SK-N-SH (cell line): ENCODE measurements around the gene CIAO2B. TPM values are rescaled to one million over a fixed set of nuclear protein-coding genes. Genes with fewer than 3 reads are reported as not detected.

Experiments used
- CTCF ChIA-PET: fragments of 300-600, 350-600 bp; formaldehyde crosslinking; extraction: SDS; loops from one replicate; lab custom pipeline; 2021; lab: Yijun Ruan, JAX
- POLR2A ChIA-PET: fragments of 350-600 bp; sonication (Branson Sonifier 250); formaldehyde crosslinking; extraction: SDS; loops from one replicate; lab custom pipeline; 2020; ENCODE audit warnings: antibody characterized with exemption, inconsistent platforms; lab: Yijun Ruan, JAX
- DNase-seq: peaks from one replicate; pipeline ENCODE4 v3.0.0; 2012
- H2AFZ ChIP-seq: fragments of 200-600 bp; sonication (generic); 2 replicates; pipeline ENCODE4 v1.8.1; 2016; ENCODE audit warnings: antibody characterized with exemption, mild to moderate bottlenecking, low read depth
- H3F3A ChIP-seq: fragments of 200-600 bp; sonication (generic); replicated peaks from 2 replicates; pipeline ENCODE3; 2016; ENCODE audit warnings: antibody characterized with exemption, mild to moderate bottlenecking; ENCODE audit not compliant: insufficient read depth
- H3K27ac ChIP-seq, 2 experiments: fragments of 200-500 bp in 1 of 2; fragments of 200-600 bp in 1 of 2; sonication (Bioruptor generic) in 1 of 2; sonication (generic), shearing (Covaris generic) in 1 of 2; 2 replicates each; pipeline versions ENCODE4 v1.5.1 to v1.6.1; 2014 to 2016; ENCODE audit warnings: low read depth in 2 of 2, inconsistent platforms in 1 of 2, low read length in 1 of 2, mild to moderate bottlenecking in 1 of 2, mixed read lengths in 1 of 2
- H3K27me3 ChIP-seq: fragments of 200-600 bp; sonication (generic), shearing (Covaris generic); 2 replicates; pipeline ENCODE4 v1.6.1; 2016; ENCODE audit warnings: mixed run types; ENCODE audit not compliant: insufficient read depth
- H3K36me3 ChIP-seq, 2 experiments: fragments of 200-500 bp in 1 of 2; fragments of 200-600 bp in 1 of 2; sonication (Bioruptor generic) in 1 of 2; sonication (generic) in 1 of 2; replicated peaks in 1 of 2; 2 replicates each; pipeline versions ENCODE3 to v1.5.1; 2014 to 2016; ENCODE audit warnings: low read length in 1 of 2, mild to moderate bottlenecking in 1 of 2; ENCODE audit not compliant: insufficient read depth in 2 of 2, control insufficient read depth in 1 of 2
- H3K4me1 ChIP-seq, 2 experiments: fragments of 200-500 bp in 1 of 2; fragments of 200-600 bp in 1 of 2; sonication (Bioruptor generic) in 1 of 2; sonication (generic), shearing (Covaris generic) in 1 of 2; 2 replicates each; pipeline versions ENCODE4 v1.5.1 to v1.6.1; 2014 to 2016; ENCODE audit warnings: low read depth in 1 of 2, low read length in 1 of 2, mixed run types in 1 of 2; ENCODE audit not compliant: insufficient read depth in 2 of 2, control insufficient read depth in 1 of 2
- H3K4me2 ChIP-seq: fragments of 200-600 bp; sonication (generic), shearing (Covaris generic); 2 replicates; pipeline ENCODE4 v1.6.1; 2017; ENCODE audit warnings: mixed run types
- H3K4me3 ChIP-seq, 2 experiments: fragments of 200-500 bp in 1 of 2; fragments of 200-600 bp in 1 of 2; sonication (Bioruptor generic) in 1 of 2; sonication (generic), shearing (Covaris generic) in 1 of 2; 2 replicates each; pipeline versions ENCODE4 v1.5.1 to v1.8.1; 2014 to 2016; ENCODE audit warnings: low read depth in 2 of 2, inconsistent platforms in 1 of 2, low read length in 1 of 2, mild to moderate bottlenecking in 1 of 2, mixed read lengths in 1 of 2, moderate library complexity in 1 of 2
- H3K79me2 ChIP-seq: fragments of 200-600 bp; sonication (generic); 2 replicates; pipeline ENCODE4 v1.8.1; 2017; ENCODE audit warnings: mild to moderate bottlenecking; ENCODE audit not compliant: insufficient read depth
- H3K9ac ChIP-seq: fragments of 200-600 bp; sonication (generic); 2 replicates; pipeline ENCODE4 v1.6.1; 2017; ENCODE audit warnings: mixed run types
- H3K9me2 ChIP-seq: fragments of 200-600 bp; sonication (generic); 2 replicates; pipeline ENCODE4 v1.6.1; 2017; ENCODE audit warnings: mixed run types
- H3K9me3 ChIP-seq: fragments of 200-600 bp; sonication (generic); 2 replicates; pipeline ENCODE4 v1.6.1; 2017; ENCODE audit warnings: mixed run types, mild to moderate bottlenecking, moderate library complexity
- H4K20me1 ChIP-seq: fragments of 200-600 bp; sonication (generic); 2 replicates; pipeline ENCODE4 v1.6.1; 2017; ENCODE audit warnings: mild to moderate bottlenecking, mixed run types; ENCODE audit not compliant: insufficient read depth
- ELF1 ChIP-seq: IDR thresholded peaks from 2 replicates; pipeline ENCODE4 v1.4.0; 2012
- GABPA ChIP-seq: IDR thresholded peaks from 2 replicates; pipeline ENCODE4 v1.4.0; 2012; ENCODE audit warnings: low read depth, mild to moderate bottlenecking
- IRF3 ChIP-seq: fragments of 150-350 bp; IDR thresholded peaks from 2 replicates; pipeline ENCODE4 v1.6.1; 2016; ENCODE audit warnings: mild to moderate bottlenecking, low read depth, low read length
- NFIC ChIP-seq: IDR thresholded peaks from 2 replicates; pipeline ENCODE4 v1.4.0; 2012; ENCODE audit warnings: borderline replicate concordance
- RXRA ChIP-seq: IDR thresholded peaks from 2 replicates; pipeline ENCODE4 v1.4.0; 2012; ENCODE audit warnings: low read depth, mild to moderate bottlenecking, borderline replicate concordance
- TCF12 ChIP-seq: IDR thresholded peaks from 2 replicates; pipeline ENCODE4 v1.4.0; 2012
- TEAD4 ChIP-seq: IDR thresholded peaks from 2 replicates; pipeline ENCODE4 v1.4.0; 2012; ENCODE audit warnings: mild to moderate bottlenecking, borderline replicate concordance; ENCODE audit not compliant: insufficient read depth
- WGBS: methylation state at CpG from one replicate; pipeline ENCODE4 v1.1.6; 2017; ENCODE audit warnings: low lambda C conversion rate; 5-methylcytosine and 5-hydroxymethylcytosine counted together
- polyA plus RNA-seq, 3 experiments: library from polyadenylated mRNA; depleted of rRNA; stranded (reverse); fragments of >200 nt; gene quantifications; 2 replicates each; pipeline ENCODE4 v1.2.3, GENCODE V29; 2012
- TF ChIP-seq, protein P1 (sequence below): IDR thresholded peaks from 2 replicates; pipeline ENCODE4 v1.4.0; 2012; ENCODE audit warnings: low read depth

CIAO2B gene
- polyA plus RNA-seq, 1 of the 3 experiments (the other 2 are of a cell fraction): 665 TPM

DNA sequence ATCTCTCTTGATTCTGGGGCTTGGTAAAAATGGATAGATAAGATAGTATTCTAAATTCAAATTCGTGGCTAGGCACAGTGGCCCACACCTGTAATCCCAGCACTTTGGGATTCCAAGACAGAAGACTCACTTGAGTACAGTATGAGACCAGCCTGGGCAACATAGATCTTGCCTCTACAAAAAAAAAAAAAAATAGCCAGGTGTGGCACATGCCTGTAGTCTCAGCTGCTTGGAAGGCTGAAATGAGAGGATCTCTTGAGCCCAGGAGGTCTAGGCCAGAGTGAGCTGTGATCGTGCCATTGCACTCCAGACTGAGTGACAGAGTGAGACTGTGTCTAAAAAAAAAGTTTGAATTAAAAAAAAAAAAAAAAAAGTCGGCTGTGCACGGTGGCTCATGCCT is 44.6 kb downstream of the CIAO2B start:
- Histone ChIP-seq H3K4me3 (no peak overlapping the region), H3K9me3 (no peaks in the 10 kb centered on the region), H2AFZ (no peak overlapping the region), H3K4me1 (0 out of 4 replicates have a peak, but pooled peaks cover 0 to 7% of the 10 kb centered on the region in 2 experiments), H3K27me3 (no peaks in the 10 kb centered on the region), H3K36me3 (peaks cover 9 to 13% of the 10 kb centered on the region in 2 experiments), H3K9ac (no peak overlapping the region), H3F3A (peaks cover 3% of the 10 kb centered on the region), H3K4me2 (no peak overlapping the region), H3K9me2 (no peaks in the 10 kb centered on the region), H4K20me1 (no peaks in the 10 kb centered on the region), H3K27ac (no peak overlapping the region), H3K79me2 (no peaks in the 10 kb centered on the region)
- WGBS: 81% methylated on average over 4 of the region's 4 CpGs
- TF ChIP-seq IRF3: no peak
- TF ChIP-seq, protein P1, sequence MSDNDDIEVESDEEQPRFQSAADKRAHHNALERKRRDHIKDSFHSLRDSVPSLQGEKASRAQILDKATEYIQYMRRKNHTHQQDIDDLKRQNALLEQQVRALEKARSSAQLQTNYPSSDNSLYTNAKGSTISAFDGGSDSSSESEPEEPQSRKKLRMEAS: no peak
- no peak for TF ChIP-seq TEAD4
- TF ChIP-seq RXRA: no peak
- TF ChIP-seq NFIC: no peak
- no peak for TF ChIP-seq GABPA
- ChIA-PET CTCF (interaction anchor here (0.9 to 3.0 kb wide), 4 partner anchors 16 to 88 kb away, joined by 3 to 8 read pairs (median 5); no protein-coding TSS in a partner anchor), POLR2A (no interaction called here)
- DNase-seq: no peak

DNA sequence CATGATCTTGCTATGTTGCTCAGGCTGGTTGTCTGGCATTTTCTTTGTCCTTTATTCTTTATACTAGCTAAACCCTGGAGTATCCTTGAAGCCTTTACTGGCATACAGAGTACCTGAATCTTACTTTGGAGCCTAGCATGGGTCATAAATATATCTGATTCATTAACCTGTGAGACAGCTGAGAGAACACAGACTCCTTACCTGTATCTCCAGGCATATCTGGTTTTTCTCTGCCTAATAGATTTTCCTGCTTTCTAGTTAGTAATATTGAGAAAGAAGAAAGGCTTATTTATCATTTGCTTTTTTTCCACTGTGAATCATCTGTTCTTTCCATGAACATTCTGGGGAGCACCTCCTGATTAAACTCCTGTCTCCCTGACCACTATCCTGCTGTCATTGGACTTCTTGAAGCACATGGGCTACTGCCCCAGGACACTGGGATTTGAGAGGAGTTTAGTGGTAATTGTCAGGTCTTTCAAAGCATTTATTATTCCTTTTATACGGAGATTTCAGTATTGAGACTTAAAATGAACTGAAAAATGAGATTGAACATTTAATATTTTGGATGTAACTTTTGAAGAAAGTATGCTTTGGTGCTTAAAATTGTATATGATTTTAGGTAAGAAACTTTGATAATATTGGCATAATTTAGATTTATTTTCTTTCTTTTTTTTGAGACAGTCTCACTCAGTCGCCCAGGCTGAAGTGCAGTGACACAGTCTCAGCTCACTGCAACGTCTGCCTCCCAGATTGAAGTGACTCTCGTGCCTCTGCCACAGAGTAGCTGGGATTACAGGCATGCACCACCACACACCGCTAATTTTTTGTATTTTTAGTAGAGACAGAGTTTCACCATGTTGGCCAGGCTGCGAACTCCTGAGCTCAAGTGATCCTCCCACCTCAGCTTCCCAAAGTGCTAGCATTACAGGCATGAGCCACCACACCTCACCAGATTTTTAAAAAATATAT is 45.3 kb downstream of the CIAO2B start:
- H3K9me3 ChIP-seq: no peaks in the 10 kb centered on the region
- H3K79me2 ChIP-seq: no peaks in the 10 kb centered on the region
- ChIA-PET CTCF (interaction anchor here (0.6 to 3.0 kb wide), 3 partner anchors 21 to 459 kb away, joined by 3 to 7 read pairs (median 3); partner anchors contain the start of gene CDH16), POLR2A (no interaction called here)
- H4K20me1 ChIP-seq: no peaks in the 10 kb centered on the region
- no peak overlapping the region for H3K4me2 ChIP-seq
- H3K9me2 ChIP-seq: no peaks in the 10 kb centered on the region
- TF ChIP-seq TCF12: 0 out of 2 replicates have a peak, but pooled peaks have one; percentile 7
- no peak for TF ChIP-seq ELF1
- TF ChIP-seq, all 33 proteins: peak for 1
- peaks cover 14 to 19% of the 10 kb centered on the region in 2 experiments for H3K36me3 ChIP-seq
- no peak overlapping the region for H3K9ac ChIP-seq
- H2AFZ ChIP-seq: no peak overlapping the region
- 92% methylated on average over 6 of the region's 6 CpGs for WGBS
- H3K4me1 ChIP-seq: 0 out of 4 replicates have a peak, but pooled peaks cover 0 to 7% of the 10 kb centered on the region in 2 experiments
- H3K4me3 ChIP-seq: no peak overlapping the region
- peaks cover 3% of the 10 kb centered on the region for H3F3A ChIP-seq
- H3K27ac ChIP-seq: no peak overlapping the region
- H3K27me3 ChIP-seq: no peaks in the 10 kb centered on the region
- no peak for DNase-seq
